ENCODE measurements around the gene CALD1.

CALD1 gene

GRCh38 chr7:134829380-134829986 lies 50.0 kb downstream of the CALD1 start:
- DNase-seq, result no peak

- DNase-seq, result no peak
These were observed 52.4 kb downstream of the CALD1 start for GRCh38 chr7:134831862-134832261.

- no peak for DNase-seq
These were observed 52.9 kb downstream of the CALD1 start for GRCh38 chr7:134832367-134832766.

GRCh38 chr7:134834689-134835462 lies 55.4 kb downstream of the CALD1 start:
- DNase-seq, result no peak

- no peak for DNase-seq
These were observed 56.0 kb downstream of the CALD1 start for GRCh38 chr7:134835463-134835823.

- DNase-seq, result no peak
These were observed 57.0 kb downstream of the CALD1 start for GRCh38 chr7:134836447-134836846.

- no peak for DNase-seq
These were observed 59.9 kb downstream of the CALD1 start for GRCh38 chr7:134839298-134839697.

GRCh38 chr7:134842062-134842461 lies 62.6 kb downstream of the CALD1 start:
- DNase-seq, result no peak

GRCh38 chr7:134842886-134843430 lies 63.5 kb downstream of the CALD1 start:
- DNase-seq, result no peak

GRCh38 chr7:134844200-134844599 lies 64.8 kb downstream of the CALD1 start:
- no peak for DNase-seq

GRCh38 chr7:134845461-134845860 lies 66.0 kb downstream of the CALD1 start:
- no peak for DNase-seq

- no peak for DNase-seq
These were observed 68.6 kb downstream of the CALD1 start for GRCh38 chr7:134847851-134848588.

- DNase-seq, result no peak
These were observed 70.6 kb downstream of the CALD1 start for GRCh38 chr7:134850066-134850465.

- DNase-seq, result no peak
These were observed 71.7 kb downstream of the CALD1 start for GRCh38 chr7:134851141-134851540.

GRCh38 chr7:134852625-134853024 lies 73.2 kb downstream of the CALD1 start:
- no peak for DNase-seq

- peak; percentile 10 for DNase-seq
These were observed 75.4 kb downstream of the CALD1 start for GRCh38 chr7:134854816-134855215.

GRCh38 chr7:134855442-134855841 lies 76.0 kb downstream of the CALD1 start:
- no peak for DNase-seq

GRCh38 chr7:134856091-134856490 lies 76.7 kb downstream of the CALD1 start:
- no peak for DNase-seq

- no peak for DNase-seq
These were observed 77.3 kb downstream of the CALD1 start for GRCh38 chr7:134856691-134857090.

GRCh38 chr7:134857958-134858357 lies 78.5 kb downstream of the CALD1 start:
- DNase-seq, result no peak

- DNase-seq, result no peak
These were observed 80.3 kb downstream of the CALD1 start for GRCh38 chr7:134859783-134860182.

GRCh38 chr7:134865001-134865845 lies 85.8 kb downstream of the CALD1 start:
- DNase-seq, result peak; percentile 38

GRCh38 chr7:134866617-134867016 lies 87.2 kb downstream of the CALD1 start:
- no peak for DNase-seq
